NCI-H82 treated with DMSO at 0.1 percent for 48 hours (cell line): ENCODE data around the gene CEP128.

ENCODE experiments used
- DNase-seq: peaks from one replicate; lab custom pipeline; 2025; ENCODE audit not compliant: unreplicated experiment; lab: John Stamatoyannopoulos, UW

The CEP128 gene

DNA sequence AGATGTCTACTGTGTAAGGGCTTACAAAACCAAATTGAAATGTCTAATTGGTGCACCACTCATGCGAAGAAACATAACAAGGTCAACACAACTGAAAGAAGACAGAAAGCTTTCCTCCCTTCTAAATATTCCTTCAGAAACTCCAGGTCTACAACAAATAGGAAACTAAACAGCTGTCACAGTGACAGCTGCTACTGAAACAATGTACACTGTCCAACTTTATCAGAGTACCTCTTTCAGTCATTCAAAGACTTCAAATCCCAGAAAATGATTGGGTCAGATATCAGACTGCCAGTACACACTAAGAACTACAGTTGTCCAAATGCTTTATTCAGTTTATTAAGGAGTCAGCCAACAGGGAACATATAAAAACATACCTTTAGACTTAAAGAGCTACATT lies 35.2 kb downstream of the CEP128 start:
- DNase-seq = no peak

DNA sequence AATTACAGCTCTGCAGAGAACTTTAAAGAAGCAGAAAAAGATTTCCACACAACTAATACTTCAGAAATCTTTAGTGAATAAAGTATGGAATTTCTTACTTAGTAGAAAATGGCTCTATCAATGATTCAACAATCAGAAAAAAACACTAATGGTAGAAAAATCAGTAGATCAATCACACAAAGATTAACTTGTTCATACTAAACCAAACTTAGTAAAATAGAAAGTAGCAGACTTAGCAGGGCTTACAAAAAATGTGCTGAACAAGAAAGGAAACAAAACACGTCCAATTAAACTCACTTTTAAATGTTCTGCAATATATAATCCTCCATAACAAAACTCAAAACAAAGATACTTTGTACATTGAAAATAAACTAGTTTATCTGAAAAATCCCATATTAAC lies 38.9 kb downstream of the CEP128 start:
- no peak for DNase-seq

DNA sequence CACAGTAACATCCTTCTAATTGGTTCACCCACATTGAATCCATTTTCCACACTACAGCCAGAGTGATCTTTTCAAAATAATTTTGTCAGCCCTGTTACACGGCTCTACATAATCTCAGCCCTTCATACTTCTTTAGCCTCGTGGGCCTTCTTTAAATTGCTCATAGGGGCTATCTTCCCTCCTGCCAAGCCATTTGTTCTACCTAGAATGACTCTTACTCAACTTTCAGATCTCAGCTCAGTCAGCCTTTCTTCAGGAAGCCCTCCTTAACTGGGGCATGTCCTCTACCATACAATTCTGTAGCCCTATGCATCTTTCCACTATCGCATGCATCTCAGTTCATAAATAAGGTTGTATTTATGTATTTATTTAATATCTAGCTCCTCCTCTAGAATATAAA lies 39.7 kb downstream of the CEP128 start:
- no peak for DNase-seq

DNA sequence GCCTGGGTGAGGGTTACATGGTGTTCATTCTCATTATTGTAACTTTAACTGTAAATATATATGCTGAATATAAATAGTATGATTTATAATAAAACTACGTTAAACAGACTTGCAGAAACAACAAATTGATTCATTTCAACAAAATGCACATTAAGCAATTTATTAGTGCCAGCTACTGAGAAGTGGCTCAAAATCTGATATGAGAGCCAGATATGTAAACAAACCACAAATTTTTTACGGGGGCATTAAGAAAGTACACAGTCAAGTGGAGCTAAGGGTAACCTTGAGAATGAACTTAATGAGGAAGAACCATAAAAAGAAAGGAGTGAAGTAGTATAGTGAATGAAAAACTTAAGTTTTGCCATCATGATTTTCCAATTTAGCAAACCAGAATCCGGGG lies 40.3 kb downstream of the CEP128 start:
- DNase-seq = no peak

DNA sequence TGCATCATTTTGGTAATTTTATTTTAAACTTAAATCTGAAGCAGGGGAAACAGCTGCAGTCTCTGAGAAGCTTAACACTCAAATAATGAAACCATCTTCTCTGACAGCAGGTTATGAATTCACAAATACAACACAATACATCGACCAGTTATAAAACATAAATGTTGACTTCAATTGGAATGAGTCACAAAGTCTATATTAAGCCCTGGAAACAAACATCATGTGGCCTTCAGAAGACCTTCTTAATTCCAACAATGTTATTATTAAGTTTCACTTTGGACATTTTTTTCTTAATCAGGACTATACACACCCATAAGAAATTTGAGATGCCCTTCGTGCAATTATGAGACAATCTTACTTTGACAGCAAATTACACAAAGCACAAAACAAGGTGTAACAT lies 68.9 kb downstream of the CEP128 start:
- no peak for DNase-seq

DNA sequence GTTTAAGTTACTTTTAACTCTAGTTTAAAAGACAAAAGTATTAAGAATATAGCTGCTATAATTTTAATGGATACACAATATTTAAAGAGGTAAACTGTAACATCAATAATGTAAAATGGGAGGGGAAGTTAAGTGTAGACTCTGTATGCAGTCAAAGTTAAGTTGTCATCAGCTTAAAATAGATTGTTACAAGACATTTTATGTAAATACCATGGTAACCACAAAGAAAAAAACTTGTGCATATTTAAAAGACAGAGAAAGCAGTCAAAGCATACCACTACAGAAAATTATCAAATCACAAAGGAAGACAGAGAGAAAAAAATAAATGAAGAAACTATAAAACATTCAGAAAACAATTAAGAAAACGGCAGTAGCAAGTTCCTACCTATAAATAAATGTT lies 73.3 kb downstream of the CEP128 start:
- no peak for DNase-seq

DNA sequence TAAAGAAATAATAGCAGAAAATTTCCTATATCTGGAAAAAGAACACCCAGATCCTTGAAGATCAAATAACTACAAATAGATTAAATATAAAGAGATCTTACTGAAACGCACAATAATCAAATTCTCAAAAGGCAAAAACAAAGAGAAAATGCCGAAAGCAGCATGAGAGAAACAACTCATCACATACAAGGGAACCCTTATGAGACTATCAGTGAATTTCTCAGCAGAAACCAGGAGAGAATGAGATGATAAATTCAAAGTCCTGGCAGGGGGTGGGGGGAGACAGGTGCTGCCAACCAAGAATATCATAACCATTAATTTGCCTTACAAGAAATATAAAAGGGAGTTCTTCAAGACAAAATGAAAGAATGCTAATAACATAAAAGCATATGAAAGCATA lies 73.7 kb downstream of the CEP128 start:
- no peak for DNase-seq

DNA sequence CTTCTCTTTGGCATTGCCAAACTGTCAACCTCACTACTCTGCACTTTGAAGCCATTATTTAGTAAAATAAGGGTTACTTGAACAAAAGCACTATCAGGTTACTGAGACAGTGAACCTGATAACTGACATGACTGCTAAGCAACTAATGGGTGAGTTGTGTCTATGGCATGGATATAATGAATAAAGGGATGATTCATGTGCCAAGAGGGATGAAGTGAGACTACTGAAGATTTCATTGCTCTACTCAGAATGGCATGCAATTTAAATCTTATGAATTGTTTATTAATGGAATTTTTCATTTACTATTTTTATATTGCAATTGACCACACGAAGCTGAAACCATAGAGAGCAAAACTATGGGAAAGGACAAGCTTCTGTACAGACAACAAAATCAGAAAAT lies 74.4 kb downstream of the CEP128 start:
- DNase-seq = no peak

DNA sequence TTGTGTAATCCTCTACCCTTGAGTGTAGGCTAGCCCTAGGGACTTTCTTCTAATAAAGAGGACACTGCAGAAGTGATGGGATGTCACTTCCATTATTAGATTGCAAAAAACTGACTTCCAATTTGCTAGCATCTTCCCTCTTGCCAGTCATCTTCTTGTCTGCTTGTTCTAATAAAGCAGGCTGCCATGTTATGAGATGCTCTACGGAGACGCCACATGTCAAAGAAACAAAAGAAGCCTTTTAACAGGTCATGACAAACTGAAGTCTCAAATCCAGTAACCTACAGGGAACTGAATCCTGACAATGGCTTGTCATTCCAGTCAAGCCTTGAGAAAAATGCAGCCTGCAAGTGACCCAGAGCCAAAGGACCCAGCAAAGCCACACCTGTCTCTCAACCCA lies 76.0 kb downstream of the CEP128 start:
- DNase-seq = no peak

DNA sequence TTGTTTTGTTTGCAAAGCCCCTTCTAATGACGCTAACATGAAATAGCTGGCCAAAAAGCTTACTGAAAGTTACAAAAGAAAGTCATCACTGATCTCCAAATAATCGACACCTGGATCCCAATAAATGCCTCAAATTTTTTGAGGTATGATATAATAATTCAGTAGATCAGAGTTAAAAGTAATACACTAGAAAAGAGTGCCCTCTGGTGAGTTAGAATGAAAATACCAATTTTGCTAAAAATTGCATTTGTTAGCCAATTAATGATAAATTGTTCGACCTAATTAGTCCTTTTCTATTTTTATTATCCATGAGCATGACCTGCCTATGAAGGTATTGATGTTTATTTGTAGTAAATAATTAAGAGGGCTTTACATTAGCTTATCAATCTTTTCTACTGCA lies 78.6 kb downstream of the CEP128 start:
- DNase-seq = no peak

DNA sequence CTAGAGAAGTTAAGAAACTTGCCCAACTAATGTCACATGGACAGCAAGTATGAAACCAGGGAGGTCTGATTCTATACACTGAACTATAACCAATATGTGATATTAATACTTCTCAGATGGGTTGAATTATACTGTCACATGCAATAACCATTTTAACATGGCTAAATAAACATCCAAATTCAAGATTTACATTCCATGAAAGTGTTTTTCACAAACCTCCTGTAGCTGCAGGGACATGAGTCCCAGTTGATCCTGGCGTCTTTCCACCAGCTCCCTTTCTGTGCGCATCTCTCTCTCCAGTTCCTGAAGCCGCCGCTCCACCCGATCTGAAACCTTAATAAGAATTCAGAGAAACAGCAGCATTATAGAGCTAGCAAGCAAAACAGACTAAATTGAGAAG lies 79.0 kb downstream of the CEP128 start:
- no peak for DNase-seq

DNA sequence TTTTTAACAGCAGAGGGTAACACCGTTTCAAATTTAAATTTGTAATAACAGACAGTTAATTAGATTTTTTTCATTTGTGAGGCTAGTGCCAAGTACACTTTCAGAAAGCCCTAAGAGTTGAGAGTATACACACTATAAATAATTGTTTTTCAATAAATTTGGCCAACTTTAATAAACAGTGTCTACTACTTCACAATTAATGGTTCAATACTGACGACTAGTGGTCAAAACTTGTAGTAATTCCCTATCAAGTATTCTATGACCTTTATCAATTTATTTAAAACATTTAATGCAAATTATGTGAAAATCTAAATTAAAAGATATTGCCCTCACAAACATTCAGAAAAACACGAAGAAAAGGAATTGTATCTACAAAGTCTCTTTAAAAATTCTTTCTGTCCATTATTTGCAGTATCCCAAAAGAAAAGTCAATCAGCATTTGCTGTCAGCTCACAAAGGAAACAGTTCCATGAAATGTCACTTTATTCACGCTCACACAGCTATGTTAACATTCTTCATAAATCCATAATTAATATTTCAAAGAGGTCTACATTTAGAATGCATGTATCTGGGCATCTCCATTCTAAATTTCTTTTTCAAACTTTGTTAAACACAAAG lies 91.2 kb downstream of the CEP128 start:
- DNase-seq = no peak

DNA sequence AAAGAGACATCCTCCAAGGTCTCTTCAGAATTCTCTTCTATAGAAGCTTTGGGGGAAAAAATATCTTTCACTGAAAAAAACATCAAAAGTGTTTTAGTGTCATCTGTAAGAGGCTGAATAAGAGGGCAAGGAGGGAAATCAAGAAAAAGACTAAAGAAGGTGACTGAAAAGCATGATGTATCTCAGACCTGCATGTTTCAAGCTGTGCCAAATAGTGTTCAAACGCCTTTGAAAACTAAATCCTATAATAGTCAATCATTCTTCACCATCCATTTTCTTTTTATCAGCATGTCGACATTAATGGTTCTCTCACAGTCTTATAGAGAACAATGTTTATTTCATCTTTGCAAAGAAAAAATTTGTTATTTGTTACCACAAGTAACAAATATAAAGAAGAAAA lies 94.5 kb downstream of the CEP128 start:
- DNase-seq = no peak

DNA sequence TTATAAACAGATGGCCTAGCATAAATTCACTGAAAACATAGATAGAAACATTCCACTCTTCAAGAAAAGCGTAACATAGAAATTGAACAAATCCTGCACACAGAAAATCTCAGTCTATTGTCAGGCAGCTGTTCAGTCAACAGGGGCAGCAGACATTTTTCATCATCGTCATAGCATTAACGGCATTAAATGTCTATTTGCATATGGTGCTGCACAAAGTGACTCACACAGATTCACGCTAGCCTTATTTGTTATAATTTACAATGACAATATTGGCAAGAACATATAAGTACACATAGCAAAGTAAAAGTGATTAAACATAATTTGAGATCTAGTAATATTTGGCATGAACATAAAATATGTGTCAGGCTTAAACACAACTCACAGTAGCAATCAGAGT lies 95.7 kb downstream of the CEP128 start:
- DNase-seq = no peak

DNA sequence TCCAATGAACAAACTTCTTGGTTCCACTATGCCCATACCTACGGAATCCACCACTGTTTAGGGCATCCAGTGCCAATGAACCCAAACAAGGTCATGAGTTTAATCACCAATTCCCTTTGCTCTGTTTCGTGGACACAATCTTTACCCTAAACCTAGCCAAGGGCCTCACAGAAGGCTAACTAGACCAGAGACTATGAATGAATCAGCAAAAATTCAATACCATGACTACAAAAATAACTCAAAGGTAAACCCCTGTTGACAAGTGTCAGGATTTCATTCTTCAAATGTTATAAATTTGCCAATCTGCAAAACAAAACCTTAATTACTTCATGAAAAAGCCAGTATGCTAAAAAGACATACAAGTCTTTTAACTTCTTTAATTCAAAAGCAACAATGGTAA lies 96.7 kb downstream of the CEP128 start:
- no peak for DNase-seq

DNA sequence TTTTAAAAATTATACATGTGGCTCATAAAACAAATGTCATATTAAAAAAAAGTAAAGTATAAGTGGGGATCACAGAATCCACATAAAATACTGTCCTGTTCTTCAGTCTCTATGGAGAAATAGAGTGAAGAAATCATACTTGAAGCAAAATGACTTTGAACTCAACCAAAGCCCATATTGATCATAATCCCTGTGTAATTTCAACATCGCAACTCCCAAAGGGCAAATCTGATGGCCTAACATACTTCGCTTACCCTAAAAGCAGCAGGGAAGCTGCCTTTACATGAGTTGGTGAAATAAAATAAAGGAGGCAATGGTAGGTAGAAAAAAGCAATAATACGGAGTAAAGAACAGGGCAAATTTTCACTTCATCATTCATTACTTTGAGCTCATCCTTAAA lies 101.8 kb downstream of the CEP128 start:
- no peak for DNase-seq

DNA sequence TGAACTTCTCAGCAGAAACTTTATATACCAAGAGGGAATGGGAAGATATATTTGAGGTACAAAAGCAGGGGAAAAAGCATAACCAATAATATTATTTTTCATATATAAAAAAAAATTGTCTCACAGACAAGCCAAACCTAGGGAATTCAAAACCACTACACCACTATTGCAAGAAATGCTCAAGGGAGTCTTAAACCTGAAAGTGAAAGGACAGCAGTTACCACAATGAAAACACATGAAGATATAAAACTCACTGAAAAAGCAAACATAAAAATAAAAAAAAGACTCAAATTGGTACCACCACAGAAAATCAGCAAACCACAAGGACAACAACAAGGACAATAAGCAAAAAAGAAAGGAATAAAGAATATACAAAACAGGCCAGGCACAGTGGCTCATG lies 131.9 kb downstream of the CEP128 start:
- DNase-seq = no peak

DNA sequence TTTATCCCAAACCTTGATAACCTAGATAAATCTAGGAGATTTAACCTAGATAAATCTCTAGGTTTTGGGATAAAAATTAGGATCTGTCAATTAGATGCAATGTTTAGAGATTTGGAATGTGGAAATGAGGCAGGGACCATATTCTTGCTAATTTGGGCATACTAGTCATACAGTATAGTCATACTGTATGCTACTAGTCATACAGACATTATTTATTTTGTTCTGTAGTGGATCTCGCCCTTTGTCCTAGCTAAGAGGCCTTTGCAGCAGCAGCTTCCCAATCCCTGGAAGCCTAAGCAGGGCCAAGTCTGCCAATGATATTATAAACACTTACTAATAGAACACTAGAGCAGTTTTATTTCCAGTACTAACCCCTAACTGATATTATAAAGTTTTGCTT lies 136.4 kb downstream of the CEP128 start:
- no peak for DNase-seq

DNA sequence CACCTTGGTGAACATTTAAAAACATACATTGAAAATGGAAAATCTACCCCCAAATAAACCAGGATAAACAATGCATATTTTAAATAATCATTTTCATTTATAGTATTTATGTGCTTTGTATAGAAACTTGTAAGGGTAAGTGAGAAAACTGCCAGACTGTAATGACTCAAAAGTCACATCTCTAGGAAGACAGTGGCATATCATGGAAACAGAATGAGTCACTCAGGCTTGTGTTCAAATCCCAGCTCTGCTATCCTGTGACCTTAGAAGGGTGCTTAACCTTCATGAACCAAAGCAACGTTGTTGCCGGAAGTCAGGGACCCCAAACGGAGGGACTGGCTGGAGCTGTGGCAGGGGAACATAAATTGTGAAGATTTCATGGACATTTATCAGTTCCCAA lies 142.7 kb downstream of the CEP128 start:
- no peak for DNase-seq

DNA sequence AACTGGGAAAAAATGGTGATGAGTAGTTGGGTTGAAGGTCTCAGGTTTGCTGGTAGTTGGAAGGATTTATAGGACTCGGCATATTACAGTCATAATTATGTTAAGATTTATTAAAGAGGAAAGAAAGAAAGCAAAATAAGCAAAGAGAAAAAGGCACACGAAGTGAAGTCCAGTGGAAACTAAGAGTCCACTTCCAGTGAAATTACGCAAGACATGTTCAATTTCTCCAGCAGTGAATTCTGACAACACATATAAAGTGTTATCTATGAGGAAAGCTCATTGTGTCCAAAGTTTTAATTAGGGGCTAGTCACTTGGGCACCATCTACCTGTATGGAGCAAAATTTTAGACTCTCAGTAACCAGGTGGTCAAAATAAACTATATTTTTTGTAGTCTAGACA lies 143.3 kb downstream of the CEP128 start:
- DNase-seq = no peak

DNA sequence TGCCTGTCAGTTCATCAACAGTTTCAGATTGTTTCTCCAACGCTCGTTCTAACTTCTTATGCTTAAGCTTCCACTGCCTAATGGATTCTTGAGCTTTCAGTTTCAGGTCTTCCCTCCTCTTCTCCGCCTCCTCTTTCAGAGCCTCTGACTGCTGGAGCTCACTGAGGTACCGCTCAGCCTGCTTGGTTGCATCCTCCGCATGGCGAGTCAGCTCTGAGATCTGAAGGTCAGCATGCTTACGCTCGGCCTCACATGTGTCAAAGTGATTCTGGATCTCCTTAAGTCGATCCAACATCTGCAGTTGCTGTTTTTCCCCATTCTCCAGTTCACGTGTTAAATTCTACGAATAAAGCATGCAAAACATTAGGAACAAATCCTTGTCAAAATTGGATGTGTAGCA lies 148.8 kb downstream of the CEP128 start:
- no peak for DNase-seq

DNA sequence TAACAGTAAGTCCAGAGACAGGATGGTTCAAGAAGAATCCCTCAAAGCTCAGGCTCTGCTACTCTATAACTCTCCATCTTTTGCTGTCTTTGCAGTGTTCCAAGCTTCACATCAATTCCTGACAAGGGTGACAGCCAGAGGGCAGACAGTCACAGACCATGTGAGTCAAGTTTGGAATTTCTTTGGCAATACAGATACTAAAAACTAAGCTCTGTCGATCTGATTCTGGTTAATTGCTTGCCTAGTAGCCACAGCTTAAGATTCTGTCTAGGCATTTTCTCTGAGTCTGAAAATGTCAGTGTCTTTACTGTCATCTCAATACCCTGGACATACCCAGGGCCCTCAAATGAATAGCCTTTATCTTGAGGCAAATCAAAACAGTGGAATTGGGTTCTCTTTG lies 153.7 kb downstream of the CEP128 start:
- no peak for DNase-seq

DNA sequence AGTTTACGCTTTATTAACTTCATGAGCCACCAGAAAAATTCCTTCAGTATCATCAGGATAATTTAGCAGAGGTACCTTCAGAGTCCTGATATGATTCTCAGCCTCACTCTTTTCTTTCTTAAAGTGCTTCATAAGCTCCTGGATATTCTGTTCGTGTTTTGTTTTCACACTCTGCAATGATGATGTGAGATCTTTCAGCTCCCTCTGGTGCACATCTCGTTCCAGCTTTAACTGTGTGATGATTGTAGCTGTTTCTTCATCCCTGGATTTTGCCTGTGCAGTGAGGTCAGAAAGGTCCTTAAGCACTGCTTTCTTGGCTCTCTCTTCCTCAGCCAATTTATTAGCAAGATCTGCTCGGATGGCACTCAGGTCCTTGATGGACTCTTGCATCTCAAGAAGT lies 156.7 kb downstream of the CEP128 start:
- no peak for DNase-seq

DNA sequence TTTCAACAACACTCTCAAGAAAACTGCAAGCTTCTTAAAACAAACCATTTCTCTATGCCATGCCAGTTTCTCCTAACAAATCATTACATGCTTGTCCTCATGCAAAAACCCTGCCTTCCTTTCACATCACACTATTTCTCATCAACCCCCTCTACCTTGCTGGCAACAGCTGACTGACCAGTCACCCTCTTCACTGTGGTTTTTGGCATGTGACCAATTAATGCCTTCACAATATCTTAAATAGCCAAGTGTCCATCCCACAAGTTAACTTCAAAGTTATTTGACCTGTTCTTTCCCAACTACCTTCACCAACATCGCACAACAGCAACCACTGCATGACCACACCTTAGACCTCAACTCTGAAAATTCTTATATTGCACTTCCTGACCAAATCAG lies 159.6 kb downstream of the CEP128 start:
- no peak for DNase-seq
